Caco-2 (cell line): Measurements from ENCODE around the gene CALML5. TPM values are rescaled to one million over a fixed set of nuclear protein-coding genes. Genes with fewer than 3 reads are reported as not detected.

Source experiments
- BruUV-seq: library from RNA; stranded (reverse); fragments of 400-500 nt; replicated peaks from 2 replicates; lab custom pipeline; 2021; lab: Mats Ljungman, UMichigan
- CTCF ChIA-PET: fragments of 300-600 bp; sonication (Branson Sonifier 250); formaldehyde crosslinking; loops from one replicate; lab custom pipeline; 2022; ENCODE audit warnings: antibody characterized with exemption; lab: Charles Lee
- POLR2A ChIA-PET: fragments of 300-600 bp; sonication (Branson Sonifier 250); formaldehyde crosslinking; loops from one replicate; lab custom pipeline; 2022; ENCODE audit warnings: antibody characterized with exemption; lab: Charles Lee
- DNase-seq, 2 experiments: peaks; one replicate each; pipeline versions ENCODE4 v3.0.0 to v3.0.0-alpha.2; 2020 to 2022
- H3K27me3 ChIP-seq: replicated peaks from 2 replicates; pipeline ENCODE4 v1.6.0; 2011; ENCODE audit warnings: low read length; ENCODE audit not compliant: control insufficient read depth, insufficient read depth
- H3K36me3 ChIP-seq: 2 replicates; pipeline ENCODE4 v1.5.1; 2011; ENCODE audit warnings: low read length; ENCODE audit not compliant: control insufficient read depth, insufficient read depth
- H3K4me1 ChIP-seq: fragments of 250-450 bp; sonication (Bioruptor Pico); 2 replicates; pipeline ENCODE4 v1.5.1; 2020; ENCODE audit warnings: mild to moderate bottlenecking
- H3K4me3 ChIP-seq: 2 replicates; pipeline ENCODE4 v1.5.1; 2011; ENCODE audit warnings: low read depth, mild to moderate bottlenecking, control low read depth, low read length
- H3K9me3 ChIP-seq: fragments of 250-450 bp; sonication (Bioruptor Pico); 2 replicates; pipeline ENCODE4 v1.5.1; 2020; ENCODE audit warnings: mild to moderate bottlenecking, moderate library complexity
- H3K27ac Mint-ChIP-seq: one replicate; pipeline ENCODE4 v1.8.0; 2022; ENCODE audit warnings: mixed read lengths; ENCODE audit not compliant: unreplicated experiment
- H3K27me3 Mint-ChIP-seq: one replicate; pipeline ENCODE4 v1.8.0; 2022; ENCODE audit warnings: mixed read lengths; ENCODE audit not compliant: insufficient read depth, unreplicated experiment
- H3K36me3 Mint-ChIP-seq: one replicate; pipeline ENCODE4 v1.8.0; 2022; ENCODE audit warnings: mild to moderate bottlenecking, mixed read lengths; ENCODE audit not compliant: insufficient read depth, unreplicated experiment
- H3K4me1 Mint-ChIP-seq: one replicate; pipeline ENCODE4 v1.8.0; 2022; ENCODE audit warnings: low read depth, mixed read lengths; ENCODE audit not compliant: unreplicated experiment
- H3K4me3 Mint-ChIP-seq: one replicate; pipeline ENCODE4 v1.8.0; 2022; ENCODE audit warnings: mild to moderate bottlenecking, moderate library complexity, mixed read lengths; ENCODE audit not compliant: unreplicated experiment
- H3K9me3 Mint-ChIP-seq: one replicate; pipeline ENCODE4 v1.8.0; 2022; ENCODE audit warnings: mixed read lengths; ENCODE audit not compliant: unreplicated experiment
- intact Hi-C: fragments of 100-400 bp; cut with micrococcal nuclease; formaldehyde crosslinking; loops from one replicate; pipeline ENCODE4 v1.10.0; 2022; ENCODE audit not compliant: unreplicated experiment
- total RNA-seq: library from RNA; stranded (reverse); gene quantifications from 2 replicates; pipeline ENCODE4 v1.2.3, GENCODE V29; 2022
- TF ChIP-seq, protein P1 (sequence below), 2 experiments: fragments of 200-600 bp in 1 of 2; IDR thresholded peaks; 1 replicate in 1 of 2; 2 replicates in 1 of 2; pipeline versions ENCODE4 v1.5.1 to v1.8.0; 2011 to 2022; ENCODE audit warnings: antibody characterized with exemption in 1 of 2, control low read depth in 1 of 2, inconsistent platforms in 1 of 2, low read depth in 1 of 2, low read length in 1 of 2, mild to moderate bottlenecking in 1 of 2, moderate library complexity in 1 of 2; ENCODE audit not compliant: insufficient read depth in 1 of 2, severe bottlenecking in 1 of 2, unreplicated experiment in 1 of 2

Gene CALML5
- total RNA-seq, 1 experiment from 2014 or later: not detected

DNA sequence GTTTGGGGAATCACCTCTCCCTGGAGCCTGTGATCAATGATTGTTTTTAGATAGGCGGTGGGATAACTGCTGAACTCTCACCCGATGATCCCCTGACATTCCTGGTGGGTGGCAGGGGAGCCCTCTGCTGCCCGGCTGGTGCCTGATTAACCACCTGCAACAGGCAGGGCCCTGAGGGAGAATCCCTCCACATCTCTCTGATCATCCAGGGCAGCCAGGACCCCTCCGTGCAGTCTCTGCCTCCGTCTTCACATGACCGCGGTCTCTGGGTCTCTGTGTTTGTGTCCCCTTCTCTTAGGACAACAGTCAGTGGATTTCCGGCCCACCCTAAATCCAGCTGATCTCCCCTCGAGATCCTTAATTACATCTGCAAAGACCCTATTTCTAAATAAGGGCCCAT is 17.4 kb downstream of the CALML5 start:
- H3K4me3 ChIP-seq: no peak overlapping the region
- BruUV-seq: no TSS peak
- Mint-ChIP-seq H3K4me1 (no peaks in the 10 kb centered on the region), H3K27me3 (no peaks in the 10 kb centered on the region), H3K9me3 (no peaks in the 10 kb centered on the region), H3K27ac (peak overlapping the region; percentile 42), H3K36me3 (no peaks in the 10 kb centered on the region), H3K4me3 (no peak overlapping the region)
- H3K36me3 ChIP-seq: 0 out of 2 replicates have a peak, but pooled peaks cover 3% of the 10 kb centered on the region
- DNase-seq: peak in 1 of 2 experiments; percentile 13
- TF ChIP-seq, protein P1, sequence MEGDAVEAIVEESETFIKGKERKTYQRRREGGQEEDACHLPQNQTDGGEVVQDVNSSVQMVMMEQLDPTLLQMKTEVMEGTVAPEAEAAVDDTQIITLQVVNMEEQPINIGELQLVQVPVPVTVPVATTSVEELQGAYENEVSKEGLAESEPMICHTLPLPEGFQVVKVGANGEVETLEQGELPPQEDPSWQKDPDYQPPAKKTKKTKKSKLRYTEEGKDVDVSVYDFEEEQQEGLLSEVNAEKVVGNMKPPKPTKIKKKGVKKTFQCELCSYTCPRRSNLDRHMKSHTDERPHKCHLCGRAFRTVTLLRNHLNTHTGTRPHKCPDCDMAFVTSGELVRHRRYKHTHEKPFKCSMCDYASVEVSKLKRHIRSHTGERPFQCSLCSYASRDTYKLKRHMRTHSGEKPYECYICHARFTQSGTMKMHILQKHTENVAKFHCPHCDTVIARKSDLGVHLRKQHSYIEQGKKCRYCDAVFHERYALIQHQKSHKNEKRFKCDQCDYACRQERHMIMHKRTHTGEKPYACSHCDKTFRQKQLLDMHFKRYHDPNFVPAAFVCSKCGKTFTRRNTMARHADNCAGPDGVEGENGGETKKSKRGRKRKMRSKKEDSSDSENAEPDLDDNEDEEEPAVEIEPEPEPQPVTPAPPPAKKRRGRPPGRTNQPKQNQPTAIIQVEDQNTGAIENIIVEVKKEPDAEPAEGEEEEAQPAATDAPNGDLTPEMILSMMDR (IDR thresholded peaks at IDR 0.05; ENCODE audit: insufficient read depth in 1 of 2, low read depth in 1 of 2, low read length in 1 of 2, severe bottlenecking in 1 of 2, unreplicated experiment in 1 of 2): no peak
- CTCF ChIA-PET: no interaction called here
- no peaks in the 10 kb centered on the region for H3K27me3 ChIP-seq
- no peaks in the 10 kb centered on the region for H3K4me1 ChIP-seq
- POLR2A ChIA-PET: no interaction called here
- intact Hi-C loops: no loop called here
- H3K9me3 ChIP-seq: peaks cover 9% of the 10 kb centered on the region; the same call in 1 of the 2 replicates

DNA sequence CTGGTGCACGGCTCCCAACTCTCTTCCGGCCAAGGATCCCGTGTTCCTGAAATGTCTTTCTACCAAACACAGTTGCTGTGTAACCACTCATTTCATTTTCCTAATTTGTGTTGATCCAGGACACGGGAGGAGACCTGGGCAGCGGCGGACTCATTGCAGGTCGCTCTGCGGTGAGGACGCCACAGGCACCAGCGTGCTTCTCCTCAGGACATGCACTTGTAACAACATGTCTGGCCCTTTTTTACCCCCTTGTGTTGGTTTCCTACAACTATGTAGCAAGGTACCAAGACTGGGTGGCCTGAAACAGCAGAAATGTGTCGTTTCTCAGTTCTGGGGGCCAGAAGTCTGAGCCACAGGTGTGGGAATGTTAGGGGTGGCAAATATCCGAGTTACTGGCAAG is 18.2 kb downstream of the CALML5 start:
- POLR2A ChIA-PET: no interaction called here
- no peak for DNase-seq
- no peaks in the 10 kb centered on the region for H3K36me3 Mint-ChIP-seq
- no peak overlapping the region for H3K4me3 ChIP-seq
- no TSS peak for BruUV-seq
- H3K36me3 ChIP-seq: 0 out of 2 replicates have a peak, but pooled peaks cover 1% of the 10 kb centered on the region
- H3K9me3 Mint-ChIP-seq: no peaks in the 10 kb centered on the region
- H3K4me3 Mint-ChIP-seq: no peak overlapping the region
- H3K9me3 ChIP-seq: peaks cover 9% of the 10 kb centered on the region; the same call in 1 of the 2 replicates
- CTCF ChIA-PET: no interaction called here
- TF ChIP-seq, protein P1 (IDR thresholded peaks at IDR 0.05; ENCODE audit: insufficient read depth in 1 of 2, low read depth in 1 of 2, low read length in 1 of 2, severe bottlenecking in 1 of 2, unreplicated experiment in 1 of 2): no peak
- no peak overlapping the region for H3K27ac Mint-ChIP-seq
- H3K4me1 Mint-ChIP-seq: no peaks in the 10 kb centered on the region
- no peaks in the 10 kb centered on the region for H3K27me3 ChIP-seq
- H3K4me1 ChIP-seq: 0 out of 2 replicates have a peak, but pooled peaks cover 1% of the 10 kb centered on the region
- intact Hi-C loops: no loop called here
- no peaks in the 10 kb centered on the region for H3K27me3 Mint-ChIP-seq

DNA sequence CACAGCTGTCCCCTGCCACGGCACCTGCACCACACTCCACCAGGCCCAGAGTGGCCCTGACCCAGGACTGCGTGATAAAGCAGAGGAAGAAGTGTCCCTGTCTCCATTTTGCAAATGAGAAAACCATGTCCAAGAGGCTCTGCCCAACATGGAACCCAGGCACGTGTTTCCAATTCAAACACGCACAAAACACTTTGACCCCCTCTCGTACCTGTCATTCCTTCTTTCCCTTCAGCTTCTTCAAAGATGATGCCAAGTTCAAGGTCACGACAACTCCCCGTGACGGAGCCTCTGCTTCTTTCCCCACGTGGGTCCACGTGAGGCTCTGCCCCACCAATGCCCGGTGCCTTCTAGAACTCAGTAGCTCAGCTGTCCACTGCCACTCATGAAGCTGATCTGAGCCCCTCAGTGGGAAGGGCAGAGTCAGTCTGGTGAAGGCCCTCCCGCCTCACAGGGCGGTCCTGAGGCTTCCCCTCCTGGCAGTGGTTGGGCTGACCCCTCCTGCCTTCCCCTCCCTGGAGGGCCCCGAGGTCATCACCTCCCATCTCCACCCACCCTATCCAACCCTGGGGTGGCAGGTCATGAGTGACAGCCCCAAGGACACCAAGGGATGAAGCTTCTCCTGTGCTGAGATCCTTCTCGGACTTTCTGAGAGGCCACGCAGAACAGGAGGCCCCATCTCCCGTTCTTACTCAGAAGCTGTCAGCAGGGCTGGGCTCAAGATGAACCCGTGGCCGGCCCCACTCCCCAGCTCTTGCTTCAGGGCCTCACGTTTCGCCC is 19.0 kb downstream of the CALML5 start:
- intact Hi-C loops: no loop called here
- ChIA-PET CTCF (interaction anchor here (0.7 kb wide), 1 partner anchor 96 kb away, joined by 3 read pairs; no protein-coding TSS in a partner anchor), POLR2A (no interaction called here)
- peaks cover 9% of the 10 kb centered on the region; the same call in 1 of the 2 replicates for H3K9me3 ChIP-seq
- Mint-ChIP-seq H3K36me3 (no peaks in the 10 kb centered on the region), H3K4me3 (no peak overlapping the region), H3K9me3 (no peaks in the 10 kb centered on the region), H3K4me1 (no peaks in the 10 kb centered on the region), H3K27ac (no peak overlapping the region), H3K27me3 (no peaks in the 10 kb centered on the region)
- H3K27me3 ChIP-seq: no peaks in the 10 kb centered on the region
- H3K4me1 ChIP-seq: 0 out of 2 replicates have a peak, but pooled peaks cover 5% of the 10 kb centered on the region
- H3K4me3 ChIP-seq: no peak overlapping the region
- H3K36me3 ChIP-seq: 0 out of 2 replicates have a peak, but pooled peaks cover 1% of the 10 kb centered on the region
- DNase-seq: no peak
- BruUV-seq: no TSS peak
- TF ChIP-seq, protein P1 (IDR thresholded peaks at IDR 0.05; ENCODE audit: insufficient read depth in 1 of 2, low read depth in 1 of 2, low read length in 1 of 2, severe bottlenecking in 1 of 2, unreplicated experiment in 1 of 2): no peak
